ENCODE results near the gene PCDHGA6.
A peak's percentile ranks its signal among the peaks of the same experiment; 100 is the strongest.
"Not testable (repeated sequence)": the region's sequence is repeated elsewhere in the genome, so short reads cannot be mapped to it uniquely, and the experiment has no call there.

Gene PCDHGA6

DNA sequence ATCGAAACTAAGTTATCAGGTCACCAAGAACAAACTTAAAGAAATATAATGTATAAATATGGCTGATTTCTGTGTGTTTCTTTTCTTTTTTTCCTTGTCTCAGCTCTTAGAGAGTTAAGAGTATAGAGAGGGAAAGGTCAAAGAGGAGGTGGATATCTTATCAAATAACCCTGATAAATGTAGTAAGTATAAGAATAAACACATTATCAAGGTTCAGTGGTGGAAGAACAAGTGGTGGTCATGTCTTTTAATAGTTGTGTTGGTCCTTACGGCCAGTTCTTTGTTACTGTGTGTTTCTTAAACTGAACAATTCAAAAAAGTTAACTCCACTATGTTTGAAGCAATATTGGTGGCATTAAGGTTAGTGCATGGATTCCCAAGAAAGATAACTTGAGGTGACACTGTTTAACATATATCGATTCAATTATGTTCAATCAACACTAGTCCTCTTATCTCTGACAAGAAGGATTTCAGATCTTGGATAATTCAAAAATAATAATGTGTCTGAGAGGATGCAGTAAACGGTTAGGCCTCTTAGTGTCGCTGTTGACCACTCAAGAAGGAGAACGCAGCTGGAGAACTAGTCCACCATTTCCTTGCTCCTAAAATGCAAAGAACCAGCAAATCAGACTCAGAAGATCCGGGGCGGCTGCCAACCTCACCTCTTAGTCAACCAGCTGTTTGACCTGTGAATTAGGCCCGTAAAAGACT lies 30.3 kb upstream of the PCDHGA6 start, which contains the start of gene PCDHGA3:
Gene PCDHGA3, plus strand, starts transcription at position 588 of the 711 bp plus-strand sequence. CDS start 205 bp downstream, outside the sequence.
- peaks cover 26 to 65% (median 54%) of the 10 kb centered on the region in 5 donors for H3K9me3 ChIP-seq (ENCODE audit: control insufficient read depth in 5 of 5, low read length in 5 of 5)

GRCh38 chr5:141343953-141344463 lies 29.7 kb upstream of the PCDHGA6 start:
- Histone ChIP-seq H3K27ac (ENCODE audit: low read depth, low read length) (no peak overlapping the region), H3K9ac (ENCODE audit: low read length in 5 of 5) (peak overlapping the region in 1 of 5 donors; percentile 41), H3K27me3 (ENCODE audit: control insufficient read depth in 5 of 5, insufficient read depth in 4 of 5, low read length in 5 of 5) (peaks cover 0 to 15% (median 3%) of the 10 kb centered on the region in 5 donors), H3K4me1 (ENCODE audit: control insufficient read depth in 5 of 5, insufficient read depth in 5 of 5, low read length in 5 of 5) (peaks cover 0 to 15% (median 5%) of the 10 kb centered on the region in 5 donors), H3K4me3 (ENCODE audit: low read depth in 1 of 5, low read length in 5 of 5) (peak overlapping the region; percentile 52 to 67 (median 61)), H3K36me3 (ENCODE audit: control insufficient read depth in 5 of 5, insufficient read depth in 5 of 5, low read length in 5 of 5) (no peaks in the 10 kb centered on the region), H3K9me3 (ENCODE audit: control insufficient read depth in 5 of 5, low read length in 5 of 5) (peaks cover 29 to 65% (median 54%) of the 10 kb centered on the region in 5 donors)

More for the DNA sequence above, 30.3 kb upstream of the PCDHGA6 start, which contains the start of gene PCDHGA3:
- peak within 1 kb of the TSS in 1 of 5 donors; percentile 41 for H3K9ac ChIP-seq (ENCODE audit: low read length in 5 of 5)
- H3K27ac ChIP-seq (ENCODE audit: low read depth, low read length) = no peak within 1 kb of the TSS
- H3K4me3 ChIP-seq (ENCODE audit: low read depth in 1 of 5, low read length in 5 of 5) = peak within 1 kb of the TSS; percentile 52 to 67 (median 61)
- H3K4me1 ChIP-seq (ENCODE audit: control insufficient read depth in 5 of 5, insufficient read depth in 5 of 5, low read length in 5 of 5) = peaks cover 0 to 19% (median 9%) of the 10 kb centered on the region in 5 donors
- H3K27me3 ChIP-seq (ENCODE audit: control insufficient read depth in 5 of 5, insufficient read depth in 4 of 5, low read length in 5 of 5) = peaks cover 0 to 12% (median 3%) of the 10 kb centered on the region in 5 donors
- no peaks in the 10 kb centered on the region for H3K36me3 ChIP-seq (ENCODE audit: control insufficient read depth in 5 of 5, insufficient read depth in 5 of 5, low read length in 5 of 5)

DNA sequence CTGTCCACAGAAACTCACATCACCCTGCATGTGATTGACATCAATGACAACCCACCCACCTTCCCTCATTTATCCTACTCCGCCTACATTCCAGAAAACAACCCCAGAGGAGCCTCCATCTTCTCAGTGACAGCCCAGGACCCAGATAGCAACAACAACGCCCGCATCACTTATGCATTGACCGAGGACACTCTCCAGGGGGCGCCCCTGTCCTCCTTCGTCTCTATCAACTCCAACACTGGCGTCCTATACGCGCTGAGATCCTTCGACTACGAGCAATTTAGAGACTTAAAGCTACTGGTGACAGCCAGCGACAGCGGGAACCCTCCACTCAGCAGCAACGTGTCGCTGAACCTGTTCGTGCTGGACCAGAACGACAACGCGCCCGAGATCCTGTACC lies 28.4 kb upstream of the PCDHGA6 start:
- peak overlapping the region in 4 of 5 donors; percentile 4 to 61 (median 42) for H3K4me3 ChIP-seq (ENCODE audit: low read depth in 1 of 5, low read length in 5 of 5)
- no peak overlapping the region for H3K27ac ChIP-seq (ENCODE audit: low read depth, low read length)
- H3K9ac ChIP-seq (ENCODE audit: low read length in 5 of 5) = no peak overlapping the region
- H3K9me3 ChIP-seq (ENCODE audit: control insufficient read depth in 5 of 5, low read length in 5 of 5) = peaks cover 22 to 59% (median 49%) of the 10 kb centered on the region in 5 donors
- H3K27me3 ChIP-seq (ENCODE audit: control insufficient read depth in 5 of 5, insufficient read depth in 4 of 5, low read length in 5 of 5) = peaks cover 0 to 6% (median 3%) of the 10 kb centered on the region in 5 donors
- no peaks in the 10 kb centered on the region for H3K36me3 ChIP-seq (ENCODE audit: control insufficient read depth in 5 of 5, insufficient read depth in 5 of 5, low read length in 5 of 5)
- peaks cover 0 to 12% (median 0%) of the 10 kb centered on the region in 5 donors for H3K4me1 ChIP-seq (ENCODE audit: control insufficient read depth in 5 of 5, insufficient read depth in 5 of 5, low read length in 5 of 5)

DNA sequence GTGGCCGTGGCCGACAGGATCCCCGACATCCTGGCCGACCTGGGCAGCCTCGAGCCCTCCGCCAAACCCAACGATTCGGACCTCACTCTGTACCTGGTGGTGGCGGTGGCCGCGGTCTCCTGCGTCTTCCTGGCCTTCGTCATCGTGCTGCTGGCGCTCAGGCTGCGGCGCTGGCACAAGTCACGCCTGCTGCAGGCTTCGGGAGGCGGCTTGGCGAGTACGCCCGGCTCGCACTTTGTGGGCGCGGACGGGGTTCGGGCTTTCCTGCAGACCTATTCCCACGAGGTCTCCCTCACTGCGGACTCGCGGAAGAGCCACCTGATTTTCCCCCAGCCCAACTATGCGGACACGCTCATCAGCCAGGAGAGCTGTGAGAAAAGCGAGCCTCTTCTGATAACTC lies 27.7 kb upstream of the PCDHGA6 start:
- Histone ChIP-seq H3K4me1 (ENCODE audit: control insufficient read depth in 5 of 5, insufficient read depth in 5 of 5, low read length in 5 of 5) (peaks cover 0 to 12% (median 0%) of the 10 kb centered on the region in 5 donors), H3K9me3 (ENCODE audit: control insufficient read depth in 5 of 5, low read length in 5 of 5) (peaks cover 25 to 58% (median 52%) of the 10 kb centered on the region in 5 donors)
- H3K36me3 ChIP-seq (ENCODE audit: control insufficient read depth in 5 of 5, insufficient read depth in 5 of 5, low read length in 5 of 5); H3K4me3 ChIP-seq (ENCODE audit: low read depth in 1 of 5, low read length in 5 of 5); H3K27ac ChIP-seq (ENCODE audit: low read depth, low read length); H3K27me3 ChIP-seq (ENCODE audit: control insufficient read depth in 5 of 5, insufficient read depth in 4 of 5, low read length in 5 of 5); H3K9ac ChIP-seq (ENCODE audit: low read length in 5 of 5): not testable (repeated sequence)

DNA sequence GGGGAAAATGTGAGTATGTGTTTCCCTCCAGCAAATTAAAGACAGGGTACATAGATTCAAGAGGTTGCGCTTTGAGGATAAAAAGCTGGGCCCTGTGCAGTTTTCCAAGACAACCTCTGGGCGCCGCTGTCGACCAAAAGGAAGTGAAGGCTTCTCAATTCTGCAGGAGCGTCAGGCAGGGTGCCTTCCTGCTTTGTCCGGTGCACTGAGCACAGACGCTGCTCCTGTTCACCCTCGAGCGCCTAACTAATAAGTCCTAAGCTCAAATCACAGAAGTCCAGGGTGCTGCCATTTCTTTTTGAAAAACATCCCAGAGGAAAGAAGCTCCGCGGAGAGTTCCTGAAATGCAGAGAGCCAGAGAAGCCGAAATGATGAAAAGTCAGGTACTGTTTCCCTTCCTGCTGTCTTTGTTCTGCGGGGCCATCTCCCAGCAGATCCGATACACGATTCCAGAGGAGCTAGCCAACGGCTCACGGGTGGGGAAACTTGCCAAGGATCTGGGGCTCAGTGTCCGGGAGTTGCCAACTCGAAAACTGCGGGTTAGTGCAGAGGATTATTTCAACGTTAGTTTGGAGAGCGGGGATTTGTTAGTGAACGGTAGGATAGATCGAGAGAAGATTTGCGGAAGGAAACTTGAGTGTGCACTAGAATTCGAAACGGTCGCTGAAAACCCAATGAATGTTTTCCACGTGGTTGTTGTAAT lies 23.6 kb upstream of the PCDHGA6 start, which contains the start of gene PCDHGB1:
Gene PCDHGB1, plus strand, starts transcription at position 183 of the 703 bp plus-strand sequence. Its CDS starts 162 bp downstream, at position 345.
- Histone ChIP-seq H3K9ac (ENCODE audit: low read length in 5 of 5) (no peak within 1 kb of the TSS), H3K27me3 (ENCODE audit: control insufficient read depth in 5 of 5, insufficient read depth in 4 of 5, low read length in 5 of 5) (peaks cover 0 to 17% (median 6%) of the 10 kb centered on the region in 5 donors), H3K4me1 (ENCODE audit: control insufficient read depth in 5 of 5, insufficient read depth in 5 of 5, low read length in 5 of 5) (peaks cover 0 to 6% (median 2%) of the 10 kb centered on the region in 5 donors), H3K36me3 (ENCODE audit: control insufficient read depth in 5 of 5, insufficient read depth in 5 of 5, low read length in 5 of 5) (no peaks in the 10 kb centered on the region), H3K4me3 (ENCODE audit: low read depth in 1 of 5, low read length in 5 of 5) (peak within 1 kb of the TSS; percentile 34 to 63 (median 39)), H3K27ac (ENCODE audit: low read depth, low read length) (no peak within 1 kb of the TSS), H3K9me3 (ENCODE audit: control insufficient read depth in 5 of 5, low read length in 5 of 5) (peaks cover 26 to 60% (median 52%) of the 10 kb centered on the region in 5 donors)

DNA sequence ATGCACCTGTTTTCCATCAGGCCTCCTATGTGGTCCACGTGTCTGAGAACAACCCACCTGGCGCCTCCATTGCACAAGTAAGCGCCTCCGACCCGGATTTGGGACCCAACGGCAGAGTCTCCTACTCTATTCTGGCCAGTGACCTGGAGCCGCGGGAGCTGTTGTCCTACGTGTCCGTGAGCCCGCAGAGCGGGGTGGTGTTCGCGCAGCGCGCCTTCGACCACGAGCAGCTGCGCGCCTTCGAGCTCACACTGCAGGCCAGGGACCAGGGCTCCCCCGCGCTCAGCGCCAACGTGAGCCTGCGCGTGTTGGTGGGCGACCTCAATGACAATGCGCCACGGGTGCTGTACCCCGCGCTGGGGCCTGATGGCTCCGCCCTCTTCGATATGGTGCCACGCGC lies 22.1 kb upstream of the PCDHGA6 start:
- H3K9me3 ChIP-seq (ENCODE audit: control insufficient read depth in 5 of 5, low read length in 5 of 5) = peaks cover 36 to 70% (median 58%) of the 10 kb centered on the region in 5 donors
- peaks cover 0 to 11% (median 8%) of the 10 kb centered on the region in 5 donors for H3K4me1 ChIP-seq (ENCODE audit: control insufficient read depth in 5 of 5, insufficient read depth in 5 of 5, low read length in 5 of 5)
- no peaks in the 10 kb centered on the region for H3K36me3 ChIP-seq (ENCODE audit: control insufficient read depth in 5 of 5, insufficient read depth in 5 of 5, low read length in 5 of 5)
- H3K9ac ChIP-seq (ENCODE audit: low read length in 5 of 5) = no peak overlapping the region
- peaks cover 0 to 18% (median 6%) of the 10 kb centered on the region in 5 donors for H3K27me3 ChIP-seq (ENCODE audit: control insufficient read depth in 5 of 5, insufficient read depth in 4 of 5, low read length in 5 of 5)
- H3K4me3 ChIP-seq (ENCODE audit: low read depth in 1 of 5, low read length in 5 of 5) = peak overlapping the region in 3 of 5 donors; percentile 14 to 35 (median 25)
- no peak overlapping the region for H3K27ac ChIP-seq (ENCODE audit: low read depth, low read length)

- H3K36me3 ChIP-seq (ENCODE audit: control insufficient read depth in 5 of 5, insufficient read depth in 5 of 5, low read length in 5 of 5) = no peaks in the 10 kb centered on the region
- H3K27me3 ChIP-seq (ENCODE audit: control insufficient read depth in 5 of 5, insufficient read depth in 4 of 5, low read length in 5 of 5) = peaks cover 0 to 19% (median 6%) of the 10 kb centered on the region in 5 donors
- peaks cover 0 to 11% (median 9%) of the 10 kb centered on the region in 5 donors for H3K4me1 ChIP-seq (ENCODE audit: control insufficient read depth in 5 of 5, insufficient read depth in 5 of 5, low read length in 5 of 5)
- peak within 1 kb of the TSS; percentile 43 to 62 (median 57) for H3K4me3 ChIP-seq (ENCODE audit: low read depth in 1 of 5, low read length in 5 of 5)
- no peak within 1 kb of the TSS for H3K9ac ChIP-seq (ENCODE audit: low read length in 5 of 5)
- H3K27ac ChIP-seq (ENCODE audit: low read depth, low read length) = no peak within 1 kb of the TSS
- H3K9me3 ChIP-seq (ENCODE audit: control insufficient read depth in 5 of 5, low read length in 5 of 5) = peaks cover 43 to 77% (median 65%) of the 10 kb centered on the region in 5 donors
Observed at GRCh38 chr5:141354900-141355469, 18.7 kb upstream of the PCDHGA6 start, which contains the start of gene PCDHGA4. PCDHGA4 (plus strand) TSS chr5:141355021; CDS start chr5:141355108, 87 bp downstream.

GRCh38 chr5:141355641-141356040 lies 18.1 kb upstream of the PCDHGA6 start:
- Histone ChIP-seq H3K27ac (ENCODE audit: low read depth, low read length) (no peak overlapping the region), H3K36me3 (ENCODE audit: control insufficient read depth in 5 of 5, insufficient read depth in 5 of 5, low read length in 5 of 5) (no peaks in the 10 kb centered on the region), H3K9ac (ENCODE audit: low read length in 5 of 5) (no peak overlapping the region), H3K27me3 (ENCODE audit: control insufficient read depth in 5 of 5, insufficient read depth in 4 of 5, low read length in 5 of 5) (peaks cover 0 to 17% (median 6%) of the 10 kb centered on the region in 5 donors), H3K4me3 (ENCODE audit: low read depth in 1 of 5, low read length in 5 of 5) (peak overlapping the region; percentile 43 to 60 (median 56)), H3K4me1 (ENCODE audit: control insufficient read depth in 5 of 5, insufficient read depth in 5 of 5, low read length in 5 of 5) (peaks cover 0 to 11% (median 7%) of the 10 kb centered on the region in 5 donors), H3K9me3 (ENCODE audit: control insufficient read depth in 5 of 5, low read length in 5 of 5) (peaks cover 45 to 78% (median 65%) of the 10 kb centered on the region in 5 donors)

DNA sequence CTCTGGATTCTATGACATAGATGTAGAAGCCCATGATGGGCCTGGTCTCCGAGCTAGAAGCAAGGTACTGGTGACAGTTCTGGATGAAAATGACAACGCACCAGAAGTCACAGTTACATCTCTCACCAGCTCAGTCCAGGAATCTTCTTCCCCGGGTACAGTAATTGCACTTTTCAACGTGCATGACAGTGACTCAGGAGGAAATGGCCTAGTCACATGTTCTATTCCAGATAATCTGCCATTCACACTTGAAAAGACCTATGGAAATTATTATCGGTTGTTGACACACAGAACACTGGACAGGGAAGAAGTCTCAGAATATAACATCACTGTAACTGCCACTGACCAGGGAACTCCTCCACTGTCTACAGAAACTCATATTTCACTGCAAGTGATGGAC lies 17.6 kb upstream of the PCDHGA6 start:
- H3K9ac ChIP-seq (ENCODE audit: low read length in 5 of 5) = no peak overlapping the region
- H3K9me3 ChIP-seq (ENCODE audit: control insufficient read depth in 5 of 5, low read length in 5 of 5) = peaks cover 45 to 78% (median 65%) of the 10 kb centered on the region in 5 donors
- peak overlapping the region in 4 of 5 donors; percentile 39 to 60 (median 54) for H3K4me3 ChIP-seq (ENCODE audit: low read depth in 1 of 5, low read length in 5 of 5)
- peaks cover 0 to 12% (median 6%) of the 10 kb centered on the region in 5 donors for H3K27me3 ChIP-seq (ENCODE audit: control insufficient read depth in 5 of 5, insufficient read depth in 4 of 5, low read length in 5 of 5)
- no peaks in the 10 kb centered on the region for H3K36me3 ChIP-seq (ENCODE audit: control insufficient read depth in 5 of 5, insufficient read depth in 5 of 5, low read length in 5 of 5)
- H3K4me1 ChIP-seq (ENCODE audit: control insufficient read depth in 5 of 5, insufficient read depth in 5 of 5, low read length in 5 of 5) = peaks cover 0 to 11% (median 7%) of the 10 kb centered on the region in 5 donors
- no peak overlapping the region for H3K27ac ChIP-seq (ENCODE audit: low read depth, low read length)
